Stimulated activated CD8-positive, alpha-beta memory T cell treated with anti-CD3 and anti-CD28 coated beads, Interleukin-12 subunit alpha, Interleukin-12 subunit beta, amount 100 ng/mL, for 4 hours (primary cell): ENCODE results near the gene GPATCH4.

Experiments
- DNase-seq: peaks from one replicate; pipeline ENCODE4 v3.0.0-alpha.2; 2020; ENCODE audit warnings: low read depth

Gene GPATCH4

GRCh38 chr1:156547434-156547833, 53.8 kb downstream of the GPATCH4 start:
- no peak for DNase-seq

GRCh38 chr1:156546267-156546666, 55.0 kb downstream of the GPATCH4 start:
- no peak for DNase-seq

DNA sequence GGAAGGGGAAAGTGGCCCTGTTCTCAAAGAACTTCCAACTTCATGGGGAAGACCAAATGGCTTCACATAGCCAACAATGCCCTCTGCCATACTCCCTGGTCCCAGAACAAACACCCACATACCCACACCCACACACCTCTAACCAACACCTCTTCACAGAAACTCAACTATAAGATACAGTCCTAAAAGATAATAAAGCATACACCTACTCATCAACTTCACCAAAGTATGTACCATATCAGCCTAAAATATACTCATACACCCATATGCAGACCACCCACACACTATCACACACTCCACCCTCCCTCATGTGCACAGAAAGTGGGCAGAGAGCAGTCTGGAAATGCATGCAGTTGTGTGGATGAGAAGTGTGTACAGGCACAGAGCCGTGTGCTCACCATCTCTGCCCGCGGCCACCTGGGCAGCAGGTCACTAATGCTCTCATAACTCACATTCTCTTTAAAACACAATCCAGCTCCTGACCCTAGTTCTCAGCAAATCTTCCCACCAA, 56.6 kb downstream of the GPATCH4 start:
- no peak for DNase-seq
